A673 (cell line): ENCODE measurements around the gene SKI. TPM values are rescaled to one million over a fixed set of nuclear protein-coding genes. Genes with fewer than 3 reads are reported as not detected.

Source experiments
- BruUV-seq: library from RNA; stranded (reverse); fragments of 400-500 nt; replicated peaks from 2 replicates; lab custom pipeline; 2021; lab: Mats Ljungman, UMichigan
- CTCF ChIA-PET: fragments of 300-600 bp; sonication (Branson Sonifier 250); formaldehyde crosslinking; loops from one replicate; lab custom pipeline; 2022; ENCODE audit warnings: antibody characterized with exemption; lab: Charles Lee
- POLR2A ChIA-PET: fragments of 300-600 bp; sonication (Branson Sonifier 250); formaldehyde crosslinking; loops from one replicate; lab custom pipeline; 2022; ENCODE audit warnings: antibody characterized with exemption; ENCODE audit not compliant: low non-redundant PET; lab: Charles Lee
- DNase-seq: peaks from one replicate; pipeline ENCODE4 v3.0.0-alpha.2; 2015; ENCODE audit warnings: low spot score
- H3K27ac ChIP-seq: fragments of 200-600 bp; sonication (generic); 2 replicates; pipeline ENCODE4 v1.5.1; 2016; ENCODE audit warnings: mixed run types, low read depth, mild to moderate bottlenecking, mixed read lengths, antibody characterized with exemption, low read length; ENCODE audit not compliant: poor library complexity, severe bottlenecking
- H3K27me3 ChIP-seq: fragments of 200-600 bp; sonication (generic); replicated peaks from 2 replicates; pipeline ENCODE4 v1.6.1; 2017; ENCODE audit warnings: mixed run types, low read depth, mild to moderate bottlenecking, mixed read lengths, antibody characterized with exemption, low read length; ENCODE audit not compliant: insufficient read depth, poor library complexity
- H3K36me3 ChIP-seq: fragments of 200-600 bp; sonication (generic); 2 replicates; pipeline ENCODE4 v1.6.1; 2016; ENCODE audit warnings: mixed run types, mild to moderate bottlenecking, mixed read lengths, antibody characterized with exemption, low read length; ENCODE audit not compliant: insufficient read depth, poor library complexity, severe bottlenecking
- H3K4me1 ChIP-seq: fragments of 200-600 bp; sonication (generic); 2 replicates; pipeline ENCODE4 v1.6.1; 2017; ENCODE audit warnings: mixed run types, mild to moderate bottlenecking, mixed read lengths, antibody characterized with exemption, low read length; ENCODE audit not compliant: insufficient read depth, poor library complexity, severe bottlenecking
- H3K4me3 ChIP-seq: fragments of 200-600 bp; sonication (generic); 2 replicates; pipeline ENCODE4 v1.5.1; 2016; ENCODE audit warnings: low read depth, mixed run types, mild to moderate bottlenecking, mixed read lengths, low read length; ENCODE audit not compliant: poor library complexity, severe bottlenecking
- H3K9me3 ChIP-seq: fragments of 200-600 bp; sonication (generic); 2 replicates; pipeline ENCODE4 v1.6.1; 2016; ENCODE audit warnings: mixed run types, low read depth, mild to moderate bottlenecking, mixed read lengths, antibody characterized with exemption, low read length; ENCODE audit not compliant: poor library complexity, severe bottlenecking
- EZH2 ChIP-seq: fragments of 200-600 bp; sonication (generic); IDR thresholded peaks from 2 replicates; pipeline ENCODE4 v1.6.1; 2017; ENCODE audit warnings: borderline replicate concordance, low read depth, mild to moderate bottlenecking, mixed read lengths, antibody characterized with exemption, low read length; ENCODE audit not compliant: poor library complexity, severe bottlenecking
- intact Hi-C: fragments of 100-400 bp; cut with micrococcal nuclease; formaldehyde crosslinking; loops from one replicate; pipeline ENCODE4 v1.10.0; 2022; ENCODE audit not compliant: unreplicated experiment
- total RNA-seq: library from RNA; stranded (reverse); gene quantifications from 2 replicates; pipeline ENCODE4 v1.2.3, GENCODE V29; 2021
- TF ChIP-seq, protein P1 (sequence below): fragments of 300-800, 200-600 bp; sonication (generic); conservative IDR thresholded peaks from 2 replicates; pipeline ENCODE4 v1.5.1; 2017; ENCODE audit warnings: low read depth, mild to moderate bottlenecking, antibody characterized with exemption, low read length, moderate library complexity, mixed read lengths

The SKI gene
- total RNA-seq, 1 experiment from 2014 or later: 88.1 TPM

DNA sequence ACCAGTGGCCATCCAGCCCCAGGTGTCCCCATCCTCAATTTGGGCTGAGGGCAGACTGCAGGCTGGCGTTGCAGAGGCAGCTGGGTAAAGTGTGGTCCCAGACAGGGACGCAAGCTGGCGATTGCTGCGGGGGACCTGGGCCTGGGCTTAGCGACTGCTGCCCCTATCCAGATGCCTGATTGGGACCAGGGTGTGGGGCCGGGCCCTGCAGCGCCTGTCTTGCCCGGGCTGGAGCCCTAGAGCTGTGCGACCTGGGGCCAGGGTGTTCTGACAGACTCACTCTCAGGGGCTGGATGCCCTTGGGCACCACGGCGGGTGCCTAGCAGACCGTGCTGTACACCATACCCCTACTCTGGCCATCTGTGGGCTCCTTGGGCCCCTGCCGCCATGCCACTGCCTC, 17.3 kb upstream of the SKI start:
- CTCF ChIA-PET: no interaction called here

DNA sequence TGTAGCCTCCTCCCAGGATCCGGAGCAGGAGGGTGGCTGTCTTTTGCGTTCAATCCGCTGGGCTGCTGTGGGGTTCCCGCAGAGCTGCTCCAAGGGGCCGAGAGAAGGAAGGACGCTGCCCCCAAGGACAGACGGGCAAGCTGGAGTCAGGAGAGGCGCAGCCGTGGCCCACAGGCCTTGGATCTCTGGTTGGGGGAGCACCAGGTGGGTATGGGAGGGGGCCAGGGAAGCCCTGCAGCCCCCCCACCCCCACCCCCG, 15.9 kb upstream of the SKI start:
- Histone ChIP-seq H3K4me1 (peaks cover 32% of the 10 kb centered on the region), H3K27ac (peak overlapping the region; percentile 94), H3K36me3 (no peaks in the 10 kb centered on the region), H3K9me3 (no peaks in the 10 kb centered on the region), H3K4me3 (peak overlapping the region; percentile 32), H3K27me3 (no peaks in the 10 kb centered on the region)
- intact Hi-C loops: no loop called here
- DNase-seq: no peak
- no TSS peak for BruUV-seq
- no peak for TF ChIP-seq EZH2
- TF ChIP-seq, protein P1, sequence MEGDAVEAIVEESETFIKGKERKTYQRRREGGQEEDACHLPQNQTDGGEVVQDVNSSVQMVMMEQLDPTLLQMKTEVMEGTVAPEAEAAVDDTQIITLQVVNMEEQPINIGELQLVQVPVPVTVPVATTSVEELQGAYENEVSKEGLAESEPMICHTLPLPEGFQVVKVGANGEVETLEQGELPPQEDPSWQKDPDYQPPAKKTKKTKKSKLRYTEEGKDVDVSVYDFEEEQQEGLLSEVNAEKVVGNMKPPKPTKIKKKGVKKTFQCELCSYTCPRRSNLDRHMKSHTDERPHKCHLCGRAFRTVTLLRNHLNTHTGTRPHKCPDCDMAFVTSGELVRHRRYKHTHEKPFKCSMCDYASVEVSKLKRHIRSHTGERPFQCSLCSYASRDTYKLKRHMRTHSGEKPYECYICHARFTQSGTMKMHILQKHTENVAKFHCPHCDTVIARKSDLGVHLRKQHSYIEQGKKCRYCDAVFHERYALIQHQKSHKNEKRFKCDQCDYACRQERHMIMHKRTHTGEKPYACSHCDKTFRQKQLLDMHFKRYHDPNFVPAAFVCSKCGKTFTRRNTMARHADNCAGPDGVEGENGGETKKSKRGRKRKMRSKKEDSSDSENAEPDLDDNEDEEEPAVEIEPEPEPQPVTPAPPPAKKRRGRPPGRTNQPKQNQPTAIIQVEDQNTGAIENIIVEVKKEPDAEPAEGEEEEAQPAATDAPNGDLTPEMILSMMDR: no peak
- POLR2A ChIA-PET: no interaction called here
- CTCF ChIA-PET: interaction anchor here (1.0 to 1.4 kb wide), 2 partner anchors 13 to 17 kb away, joined by 3 to 4 read pairs; partner anchors contain the start of gene FAAP20

More for the DNA sequence above, 17.3 kb upstream of the SKI start:
- BruUV-seq: no TSS peak
- Histone ChIP-seq H3K4me3 (no peak overlapping the region), H3K27ac (no peak overlapping the region), H3K4me1 (peaks cover 34% of the 10 kb centered on the region), H3K36me3 (no peaks in the 10 kb centered on the region), H3K27me3 (no peaks in the 10 kb centered on the region), H3K9me3 (no peaks in the 10 kb centered on the region)
- POLR2A ChIA-PET: no interaction called here
- DNase-seq: no peak
- TF ChIP-seq, protein P1: no peak
- TF ChIP-seq EZH2: no peak
- intact Hi-C loops: no loop called here

DNA sequence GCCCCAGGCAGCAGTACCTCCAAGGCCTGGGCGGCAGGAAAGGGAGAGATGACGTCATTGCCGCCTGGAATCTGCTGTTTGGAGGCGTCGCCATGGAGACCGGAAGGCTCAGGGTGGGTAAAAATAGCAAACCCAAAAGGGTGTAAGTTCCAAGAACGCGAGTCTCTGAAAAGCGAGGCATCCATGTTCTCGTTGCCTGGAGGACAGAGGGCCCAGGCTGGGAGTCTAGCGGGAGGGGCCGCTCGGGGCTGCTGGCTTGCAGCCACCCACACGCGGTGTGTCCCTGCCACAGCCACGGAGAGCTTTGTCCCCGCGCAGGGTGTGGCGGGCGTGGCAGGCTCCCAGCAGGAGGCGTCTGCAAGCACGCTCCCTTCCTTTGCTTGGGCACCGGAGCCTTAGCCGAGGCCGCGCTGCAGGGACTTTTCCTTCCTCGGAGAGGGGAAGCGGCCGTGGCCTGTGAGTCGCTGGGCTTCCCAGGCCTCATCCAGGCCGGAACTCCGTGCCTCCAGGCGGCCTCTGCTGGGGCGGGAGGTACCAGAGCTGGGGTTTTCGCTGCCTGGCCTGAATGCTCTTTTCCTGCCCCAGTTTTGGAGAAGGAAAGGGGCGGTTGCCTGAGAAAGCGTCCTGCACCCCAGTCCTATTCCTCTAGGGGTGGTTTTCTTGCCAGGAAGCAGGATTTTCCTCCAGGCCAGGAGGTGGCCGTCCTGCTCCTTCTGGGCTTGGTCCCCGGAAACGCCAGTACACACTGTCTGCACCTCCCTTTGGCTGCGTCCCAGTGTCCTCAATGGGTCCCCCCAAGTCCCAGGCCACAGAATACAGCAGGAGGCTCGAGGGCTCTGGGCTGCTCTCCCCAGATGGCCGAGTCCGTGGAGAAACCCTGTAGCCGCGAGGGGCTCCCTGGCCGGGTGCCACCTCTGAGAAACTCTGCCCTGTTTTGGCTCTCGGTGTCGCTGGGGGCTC, 15.3 kb upstream of the SKI start:
- intact Hi-C loops: no loop called here
- H3K4me1 ChIP-seq: peaks cover 32% of the 10 kb centered on the region
- peak; percentile 97 for DNase-seq
- TF ChIP-seq EZH2: no peak
- TF ChIP-seq, protein P1: peak; percentile 32; the same call in 1 of the 2 replicates
- H3K27ac ChIP-seq: peak overlapping the region; percentile 94
- no peaks in the 10 kb centered on the region for H3K27me3 ChIP-seq
- H3K4me3 ChIP-seq: peak overlapping the region; percentile 32
- no peaks in the 10 kb centered on the region for H3K36me3 ChIP-seq
- POLR2A ChIA-PET: no interaction called here
- H3K9me3 ChIP-seq: no peaks in the 10 kb centered on the region
- CTCF ChIA-PET: interaction anchor here (1.0 to 1.4 kb wide), 2 partner anchors 14 to 18 kb away, joined by 3 to 4 read pairs; partner anchors contain the start of gene FAAP20
- TSS peak; percentile 83 for BruUV-seq
